Esophagus squamous epithelium (tissue), 5 donors: ENCODE results near the gene HHLA2. TPM values are rescaled to one million over a fixed set of nuclear protein-coding genes. Genes with fewer than 3 reads are reported as not detected.

Experiments
- DNase-seq: peaks from one replicate; lab custom pipeline; 2025; lab: John Stamatoyannopoulos, UW
- H3K27ac ChIP-seq, 4 donors: fragments of 200-600 bp; sonication (generic); one replicate each; pipeline ENCODE4 v1.5.1; 2016 to 2019; ENCODE audit warnings: mild to moderate bottlenecking in 1 of 4
- H3K27me3 ChIP-seq, 4 donors: fragments of 200-600 bp; sonication (generic); 1 replicate in 3 of 4; 2 replicates in 1 of 4; pipeline versions ENCODE4 v1.5.1 to v1.6.0; 2017 to 2021; ENCODE audit warnings: antibody characterized with exemption in 1 of 4
- H3K36me3 ChIP-seq, 3 donors: fragments of 200-600 bp; sonication (generic); one replicate each; pipeline ENCODE4 v1.5.1; 2016 to 2019
- H3K4me1 ChIP-seq, 3 donors: fragments of 200-600 bp; sonication (generic); one replicate each; pipeline ENCODE4 v1.5.1; 2017 to 2019
- H3K4me3 ChIP-seq, 4 donors: fragments of 200-600 bp; sonication (generic); 1 replicate in 3 of 4; 2 replicates in 1 of 4; pipeline ENCODE4 v1.5.1; 2016 to 2019; ENCODE audit warnings: mild to moderate bottlenecking in 2 of 4, moderate library complexity in 1 of 4
- H3K9me3 ChIP-seq, 3 donors: fragments of 200-600 bp; sonication (generic); one replicate each; pipeline ENCODE4 v1.5.1; 2016 to 2019
- CTCF ChIP-seq, 6 experiments: fragments of 450-650 bp in 4 of 6; fragments of 200-600 bp in 2 of 6; sonication (generic) in 2 of 6; IDR thresholded peaks; one replicate each; pipeline ENCODE4 v1.5.1; 2016 to 2019; ENCODE audit warnings: antibody characterized with exemption in 6 of 6, mild to moderate bottlenecking in 4 of 6, moderate library complexity in 4 of 6
- POLR2A ChIP-seq, 4 donors: fragments of 450-650 bp; IDR thresholded peaks; one replicate each; pipeline ENCODE4 v1.6.1; 2017; ENCODE audit warnings: antibody characterized with exemption in 4 of 4, mild to moderate bottlenecking in 4 of 4, moderate library complexity in 3 of 4
- WGBS, 2 donors: methylation state at CpG; one replicate each; pipeline ENCODE4 v1.1.5; 2018; 5-methylcytosine and 5-hydroxymethylcytosine counted together
- intact Hi-C: fragments of 100-400 bp; cut with DNase I; formaldehyde crosslinking; loops from one replicate; pipeline ENCODE4 v1.15.0; 2022
- total RNA-seq, 4 donors: library from RNA; depleted of rRNA; stranded (reverse); fragments of >200 nt; gene quantifications; one replicate each; pipeline ENCODE4 v1.1.0, GENCODE V29; 2016
- donor health status: DM: yes; HTN: yes; CAD: no.

The HHLA2 gene
- total RNA-seq, 4 donors from 2014 or later = not detected

DNA sequence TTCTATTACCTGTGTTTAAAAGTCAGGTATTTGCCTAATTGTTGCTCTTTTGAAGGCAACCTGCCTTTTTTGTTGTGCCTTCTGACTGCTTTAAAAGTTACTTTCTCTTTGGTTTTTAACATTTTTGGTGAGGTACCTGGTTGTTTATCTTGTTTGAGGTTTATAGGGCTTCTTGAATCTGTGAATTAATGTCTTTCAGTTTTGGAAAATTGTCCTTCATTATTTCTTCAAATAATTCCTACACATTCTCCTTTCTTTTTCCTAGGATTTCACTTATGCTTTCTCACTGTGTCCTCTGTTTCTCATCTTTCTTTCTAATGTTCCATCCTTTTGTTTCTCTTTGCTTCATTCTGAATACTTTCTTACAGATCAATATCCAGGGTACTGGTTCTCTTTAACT, 30.8 kb downstream of the HHLA2 start:
- no peak for DNase-seq
- no peak for TF ChIP-seq CTCF (IDR thresholded peaks at IDR 0.05)
- TF ChIP-seq POLR2A (IDR thresholded peaks at IDR 0.05) = no peak
- Histone ChIP-seq H3K4me1 (peaks cover 0 to 11% (median 7%) of the 10 kb centered on the region in 3 donors), H3K27me3 (no peaks in the 10 kb centered on the region), H3K36me3 (no peaks in the 10 kb centered on the region), H3K9me3 (no peaks in the 10 kb centered on the region), H3K4me3 (no peak overlapping the region), H3K27ac (no peak overlapping the region)
- intact Hi-C loops = no loop called here

DNA sequence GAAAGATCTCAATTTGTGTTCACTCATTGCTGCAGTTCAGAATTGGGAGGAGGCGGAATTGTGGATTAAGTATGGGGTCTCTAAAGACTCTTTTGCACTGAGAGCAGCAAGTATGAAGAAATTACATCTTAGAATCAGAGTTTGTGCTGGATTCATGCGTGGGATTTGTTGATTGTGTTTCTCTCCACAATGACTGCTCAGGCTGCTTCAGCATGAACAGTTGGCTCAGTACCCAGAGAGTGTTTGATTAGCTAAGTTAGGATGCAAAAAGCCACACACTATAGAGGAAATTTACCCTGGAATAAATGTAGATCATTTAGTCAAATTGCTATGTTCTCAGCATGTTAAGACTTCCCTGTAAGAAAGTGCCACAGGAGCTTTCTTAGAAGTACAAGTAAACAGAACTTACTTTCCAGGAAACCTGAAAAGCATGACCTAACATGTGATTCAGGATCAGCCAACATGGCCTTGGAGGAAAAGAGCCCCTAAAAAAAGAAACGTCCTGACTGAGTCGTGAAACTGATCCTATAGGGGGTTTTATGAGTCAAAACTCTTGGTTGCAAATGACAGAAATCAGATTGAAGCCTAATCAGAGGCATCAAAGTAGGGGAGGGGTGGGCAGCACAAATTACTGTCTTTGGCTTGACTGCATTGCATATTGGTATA, 32.6 kb downstream of the HHLA2 start:
- H3K27me3 ChIP-seq = no peaks in the 10 kb centered on the region
- peaks cover 0 to 11% (median 7%) of the 10 kb centered on the region in 3 donors for H3K4me1 ChIP-seq
- H3K36me3 ChIP-seq = no peaks in the 10 kb centered on the region
- no peak overlapping the region for H3K4me3 ChIP-seq
- WGBS, 2 donors = 15 to 28% methylated on average over 4 of the region's 4 CpGs
- TF ChIP-seq CTCF (IDR thresholded peaks at IDR 0.05) (no peak), POLR2A (IDR thresholded peaks at IDR 0.05) (no peak)
- H3K27ac ChIP-seq = no peak overlapping the region
- H3K9me3 ChIP-seq = no peaks in the 10 kb centered on the region
- intact Hi-C loops = no loop called here
- no peak for DNase-seq

DNA sequence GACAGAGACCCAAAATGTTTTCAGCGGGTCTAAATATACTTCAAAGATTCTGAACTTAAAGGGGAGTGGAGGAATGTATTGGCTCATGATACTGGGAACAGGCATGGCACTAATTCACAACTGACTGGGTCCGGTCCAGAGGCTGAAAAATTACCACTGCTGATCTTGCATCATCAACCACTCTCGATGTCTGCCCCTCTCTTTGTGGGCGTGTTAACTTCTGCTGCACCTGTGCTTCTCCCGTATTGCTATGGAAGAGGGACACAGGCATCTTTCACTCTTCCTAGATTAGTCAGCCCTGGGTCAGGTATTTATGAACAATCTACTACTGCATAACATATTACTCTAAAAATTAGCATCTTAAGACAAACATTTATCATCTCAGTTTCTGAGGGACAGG, 33.2 kb downstream of the HHLA2 start:
- H3K36me3 ChIP-seq = no peaks in the 10 kb centered on the region
- H3K4me1 ChIP-seq = peaks cover 0 to 11% (median 7%) of the 10 kb centered on the region in 3 donors
- DNase-seq = no peak
- 44 to 51% methylated on average over 5 of the region's 5 CpGs for WGBS, 2 donors
- no peaks in the 10 kb centered on the region for H3K9me3 ChIP-seq
- no peak for TF ChIP-seq CTCF (IDR thresholded peaks at IDR 0.05)
- no peak for TF ChIP-seq POLR2A (IDR thresholded peaks at IDR 0.05)
- no peak overlapping the region for H3K27ac ChIP-seq
- no peaks in the 10 kb centered on the region for H3K27me3 ChIP-seq
- no peak overlapping the region for H3K4me3 ChIP-seq
- intact Hi-C loops = no loop called here

DNA sequence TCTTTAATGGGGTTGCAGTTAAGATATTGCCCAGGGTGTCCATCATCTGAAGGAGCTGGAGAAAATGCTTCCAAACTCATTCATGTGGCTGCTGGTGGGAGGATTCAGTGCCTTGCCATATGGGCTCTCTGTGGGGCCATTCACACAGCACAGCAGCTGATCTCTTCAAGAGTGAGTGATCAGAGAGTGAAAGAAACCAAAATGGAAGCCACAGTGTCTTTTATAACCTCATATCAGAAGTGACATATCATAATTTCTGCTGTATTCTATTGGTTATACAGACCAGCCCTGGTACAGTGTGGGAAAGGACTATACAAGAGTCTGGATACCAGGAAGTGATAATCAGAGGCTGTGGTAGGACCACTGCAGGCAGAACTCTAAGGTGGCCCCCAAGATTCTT, 33.6 kb downstream of the HHLA2 start:
- intact Hi-C loops = no loop called here

GRCh38 chr3:108331792-108332191, 35.4 kb downstream of the HHLA2 start:
- no peak for DNase-seq
- H3K9me3 ChIP-seq = no peaks in the 10 kb centered on the region
- peaks cover 0 to 11% (median 7%) of the 10 kb centered on the region in 3 donors for H3K4me1 ChIP-seq
- no peaks in the 10 kb centered on the region for H3K36me3 ChIP-seq
- intact Hi-C loops = no loop called here
- H3K27me3 ChIP-seq = no peaks in the 10 kb centered on the region
- 85 to 93% methylated on average over 3 of the region's 3 CpGs for WGBS, 2 donors
- H3K4me3 ChIP-seq = no peak overlapping the region
- TF ChIP-seq POLR2A (IDR thresholded peaks at IDR 0.05) = no peak
- TF ChIP-seq CTCF (IDR thresholded peaks at IDR 0.05) = no peak
- no peak overlapping the region for H3K27ac ChIP-seq

More for the DNA sequence above, 33.6 kb downstream of the HHLA2 start:
- Histone ChIP-seq H3K27ac (no peak overlapping the region), H3K4me1 (peaks cover 0 to 11% (median 7%) of the 10 kb centered on the region in 3 donors), H3K27me3 (no peaks in the 10 kb centered on the region), H3K9me3 (no peaks in the 10 kb centered on the region), H3K36me3 (no peaks in the 10 kb centered on the region), H3K4me3 (no peak overlapping the region)
- no peak for DNase-seq
- no peak for TF ChIP-seq POLR2A (IDR thresholded peaks at IDR 0.05)
- TF ChIP-seq CTCF (IDR thresholded peaks at IDR 0.05) = no peak
